ENCODE measurements around the gene RFTN1.

The RFTN1 gene

GRCh38 chr3:16487511-16488175, 25.9 kb downstream of the RFTN1 start:
- no peak for DNase-seq (ENCODE audit: low read depth in 1 of 2, low spot score in 1 of 2)

- DNase-seq (ENCODE audit: low read depth in 1 of 2, low spot score in 1 of 2) = no peak
Measured at GRCh38 chr3:16486951-16487480, 26.5 kb downstream of the RFTN1 start.

- DNase-seq (ENCODE audit: low read depth in 1 of 2, low spot score in 1 of 2) = no peak
Measured at GRCh38 chr3:16486201-16486600, 27.3 kb downstream of the RFTN1 start.

- no peak for DNase-seq (ENCODE audit: low read depth in 1 of 2, low spot score in 1 of 2)
Measured at GRCh38 chr3:16485395-16485992, 28.0 kb downstream of the RFTN1 start.

- no peak for DNase-seq (ENCODE audit: low read depth in 1 of 2, low spot score in 1 of 2)
Measured at GRCh38 chr3:16484984-16485383, 28.5 kb downstream of the RFTN1 start.

GRCh38 chr3:16484216-16484615, 29.3 kb downstream of the RFTN1 start:
- no peak for DNase-seq (ENCODE audit: low read depth in 1 of 2, low spot score in 1 of 2)

GRCh38 chr3:16482770-16483531, 30.5 kb downstream of the RFTN1 start:
- DNase-seq (ENCODE audit: low read depth in 1 of 2, low spot score in 1 of 2) = no peak

- DNase-seq (ENCODE audit: low read depth in 1 of 2, low spot score in 1 of 2) = no peak
Measured at GRCh38 chr3:16482194-16482769, 31.2 kb downstream of the RFTN1 start.

- DNase-seq (ENCODE audit: low read depth in 1 of 2, low spot score in 1 of 2) = no peak
Measured at GRCh38 chr3:16481546-16481897, 32.0 kb downstream of the RFTN1 start.

- DNase-seq (ENCODE audit: low read depth in 1 of 2, low spot score in 1 of 2) = no peak
Measured at GRCh38 chr3:16480861-16481545, 32.5 kb downstream of the RFTN1 start.

- no peak for DNase-seq (ENCODE audit: low read depth in 1 of 2, low spot score in 1 of 2)
Measured at GRCh38 chr3:16478516-16478915, 35.0 kb downstream of the RFTN1 start.

GRCh38 chr3:16477521-16477920, 36.0 kb downstream of the RFTN1 start:
- DNase-seq (ENCODE audit: low read depth in 1 of 2, low spot score in 1 of 2) = no peak

GRCh38 chr3:16477056-16477455, 36.4 kb downstream of the RFTN1 start:
- no peak for DNase-seq (ENCODE audit: low read depth in 1 of 2, low spot score in 1 of 2)

- DNase-seq (ENCODE audit: low read depth in 1 of 2, low spot score in 1 of 2) = no peak
Measured at GRCh38 chr3:16476636-16477035, 36.9 kb downstream of the RFTN1 start.

GRCh38 chr3:16475766-16476165, 37.7 kb downstream of the RFTN1 start:
- no peak for DNase-seq (ENCODE audit: low read depth in 1 of 2, low spot score in 1 of 2)

GRCh38 chr3:16474920-16475319, 38.6 kb downstream of the RFTN1 start:
- no peak for DNase-seq (ENCODE audit: low read depth in 1 of 2, low spot score in 1 of 2)

- no peak for DNase-seq (ENCODE audit: low read depth in 1 of 2, low spot score in 1 of 2)
Measured at GRCh38 chr3:16474216-16474615, 39.3 kb downstream of the RFTN1 start.

- DNase-seq (ENCODE audit: low read depth in 1 of 2, low spot score in 1 of 2) = no peak
Measured at GRCh38 chr3:16472593-16472992, 40.9 kb downstream of the RFTN1 start.

GRCh38 chr3:16471897-16472296, 41.6 kb downstream of the RFTN1 start:
- DNase-seq (ENCODE audit: low read depth in 1 of 2, low spot score in 1 of 2) = no peak

GRCh38 chr3:16470590-16470989, 42.9 kb downstream of the RFTN1 start:
- no peak for DNase-seq (ENCODE audit: low read depth in 1 of 2, low spot score in 1 of 2)

All from activated CD4-positive, alpha-beta T cell treated with anti-CD3 and anti-CD28 coated beads, Interleukin-2, amount 50 U/mL, for 24 hours (primary cell).